Effector memory CD4-positive, alpha-beta T cell (primary cell): ENCODE data around the gene KLHL24.
"Not testable (repeated sequence)": the region's sequence is repeated elsewhere in the genome, so short reads cannot be mapped to it uniquely, and the experiment has no call there.

ENCODE experiments used
- DNase-seq, 3 donors: peaks; one replicate each; pipeline ENCODE4 v3.0.0-alpha.2; 2020
- H3K27ac ChIP-seq: 2 replicates; pipeline ENCODE4 v1.7.0; 2013; ENCODE audit warnings: mild to moderate bottlenecking, low read length, moderate library complexity; ENCODE audit not compliant: insufficient read depth, poor library complexity, severe bottlenecking
- H3K27me3 ChIP-seq: replicated peaks from 2 replicates; pipeline ENCODE4 v1.7.0; 2013; ENCODE audit warnings: mild to moderate bottlenecking, low read length; ENCODE audit not compliant: insufficient read depth, control insufficient read depth, poor library complexity, severe bottlenecking
- H3K36me3 ChIP-seq: 2 replicates; pipeline ENCODE4 v1.7.0; 2013; ENCODE audit warnings: mild to moderate bottlenecking, low read length, moderate library complexity; ENCODE audit not compliant: control insufficient read depth, insufficient read depth
- H3K4me1 ChIP-seq: 2 replicates; pipeline ENCODE4 v1.7.0; 2013; ENCODE audit warnings: low read length, mild to moderate bottlenecking; ENCODE audit not compliant: control insufficient read depth, insufficient read depth, poor library complexity, severe bottlenecking
- H3K4me3 ChIP-seq: 2 replicates; pipeline ENCODE4 v1.7.0; 2013; ENCODE audit warnings: low read length, low read depth, mild to moderate bottlenecking; ENCODE audit not compliant: insufficient read depth, poor library complexity, severe bottlenecking
- H3K9me3 ChIP-seq: 2 replicates; pipeline ENCODE4 v1.7.0; 2013; ENCODE audit warnings: mild to moderate bottlenecking, low read length, moderate library complexity; ENCODE audit not compliant: control insufficient read depth
- total RNA-seq, 3 donors: gene quantifications; one replicate each; lab custom pipeline; 2026; lab: John Stamatoyannopoulos, UW

Gene KLHL24
- total RNA-seq = 103 to 130 (median 128) reads per million in 3 donors

- H3K27ac ChIP-seq = peak within 1 kb of the TSS; percentile 97
- DNase-seq = peak; percentile 81 to 86 (median 85)
- peak within 1 kb of the TSS; percentile 100 for H3K4me3 ChIP-seq
- H3K4me1 ChIP-seq = peaks cover 12% of the 10 kb centered on the region
- H3K9me3 ChIP-seq = no peaks in the 10 kb centered on the region
- no peaks in the 10 kb centered on the region for H3K36me3 ChIP-seq
- H3K27me3 ChIP-seq = no peaks in the 10 kb centered on the region
These were observed at the start of gene KLHL24 for GRCh38 chr3:183635431-183636220. Gene KLHL24 (plus strand): TSS chr3:183635623. CDS start chr3:183650357, 14,734 bp downstream.

DNA sequence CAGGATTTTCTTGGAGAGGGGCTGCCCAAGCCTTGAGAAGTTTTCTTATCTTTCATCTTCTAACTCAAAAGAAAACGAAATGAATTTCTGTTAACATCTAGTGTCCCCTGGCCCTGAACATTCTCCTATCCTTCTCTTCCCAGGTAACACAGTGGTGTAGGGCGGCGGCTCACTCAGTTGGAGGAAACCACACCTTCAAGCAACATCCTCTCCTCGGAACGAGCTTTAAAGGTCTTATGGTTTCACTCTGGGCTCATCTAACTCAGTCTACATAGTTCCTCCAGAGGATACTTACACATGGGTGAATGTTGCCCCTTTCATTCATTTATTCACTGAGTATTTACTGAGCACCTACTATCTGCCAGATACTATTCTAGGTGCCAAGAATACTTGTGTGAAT is 48.9 kb upstream of the KLHL24 start:
- DNase-seq = no peak
- H3K4me1 ChIP-seq = peaks cover 24% of the 10 kb centered on the region
- H3K4me3 ChIP-seq = peak overlapping the region; percentile 7

GRCh38 chr3:183587336-183587735 is 48.1 kb upstream of the KLHL24 start:
- no peak for DNase-seq
- no peaks in the 10 kb centered on the region for H3K27me3 ChIP-seq
- H3K36me3 ChIP-seq = no peaks in the 10 kb centered on the region
- H3K9me3 ChIP-seq = no peaks in the 10 kb centered on the region
- H3K27ac ChIP-seq = peak overlapping the region; percentile 25
- peaks cover 24% of the 10 kb centered on the region for H3K4me1 ChIP-seq
- no peak overlapping the region for H3K4me3 ChIP-seq

More for the DNA sequence above, 48.9 kb upstream of the KLHL24 start:
- Histone ChIP-seq H3K27ac (peak overlapping the region; percentile 30), H3K36me3 (no peaks in the 10 kb centered on the region), H3K9me3 (no peaks in the 10 kb centered on the region), H3K27me3 (no peaks in the 10 kb centered on the region)

GRCh38 chr3:183590442-183590841 is 45.0 kb upstream of the KLHL24 start:
- no peaks in the 10 kb centered on the region for H3K27me3 ChIP-seq
- DNase-seq = no peak
- H3K36me3 ChIP-seq = no peaks in the 10 kb centered on the region
- no peak overlapping the region for H3K27ac ChIP-seq
- peaks cover 24% of the 10 kb centered on the region for H3K4me1 ChIP-seq
- no peak overlapping the region for H3K4me3 ChIP-seq
- H3K9me3 ChIP-seq = no peaks in the 10 kb centered on the region

DNA sequence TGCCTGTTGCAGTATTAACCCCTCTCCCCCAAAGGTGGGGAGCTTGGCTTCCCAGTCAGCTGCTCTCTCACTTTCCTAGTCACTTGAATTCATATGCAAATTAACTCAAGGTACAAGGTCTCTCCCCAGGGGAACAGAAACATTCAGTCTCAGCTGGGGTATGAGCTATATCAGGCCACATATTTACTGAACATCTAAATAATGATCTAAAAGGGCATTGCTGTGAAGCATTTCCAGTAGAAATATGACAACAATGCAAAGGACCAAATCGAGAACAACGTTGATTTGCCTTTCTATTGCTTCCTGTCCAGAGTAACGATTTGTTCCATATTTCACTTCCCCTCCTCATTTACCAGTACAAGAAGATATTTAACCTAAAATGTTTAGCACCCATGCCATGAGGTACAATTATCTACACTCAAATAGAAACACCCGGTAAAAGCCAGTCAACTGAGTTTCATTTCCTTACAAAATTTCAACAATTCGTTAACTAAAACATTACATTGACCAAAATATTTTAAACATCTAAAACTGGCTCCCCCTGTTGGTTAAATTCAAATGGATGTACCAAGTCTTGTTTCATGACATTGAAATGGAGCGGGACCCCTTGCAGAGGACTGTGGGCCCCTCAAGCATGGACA is 43.4 kb upstream of the KLHL24 start:
- Histone ChIP-seq H3K4me3 (peak overlapping the region; percentile 13), H3K9me3 (no peaks in the 10 kb centered on the region), H3K27me3 (no peaks in the 10 kb centered on the region), H3K4me1 (peaks cover 15% of the 10 kb centered on the region), H3K27ac (no peak overlapping the region), H3K36me3 (no peaks in the 10 kb centered on the region)
- no peak for DNase-seq

DNA sequence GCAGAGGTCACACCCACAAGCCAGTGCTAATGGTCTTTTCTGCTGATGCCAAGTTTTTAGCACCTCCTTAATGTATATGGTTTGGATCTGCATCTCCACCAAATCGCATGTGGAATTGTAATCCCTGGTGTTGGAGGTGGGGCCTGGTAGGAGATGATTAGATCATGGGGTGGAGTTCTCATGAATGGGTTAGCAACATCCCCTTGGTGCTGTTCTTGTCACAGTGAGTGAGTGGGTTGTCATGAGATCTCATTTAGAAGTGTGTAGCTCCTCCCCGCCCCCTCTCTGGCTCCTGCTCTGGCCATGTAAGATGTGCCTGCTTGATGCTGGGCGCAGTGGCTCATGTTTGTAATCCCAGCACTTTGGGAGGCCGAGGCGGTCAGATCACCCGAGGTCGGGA is 42.6 kb upstream of the KLHL24 start:
- Histone ChIP-seq H3K9me3 (peaks cover 1% of the 10 kb centered on the region), H3K27me3 (no peaks in the 10 kb centered on the region), H3K27ac (no peak overlapping the region), H3K36me3 (no peaks in the 10 kb centered on the region), H3K4me3 (no peak overlapping the region), H3K4me1 (peaks cover 7% of the 10 kb centered on the region)
- no peak for DNase-seq

DNA sequence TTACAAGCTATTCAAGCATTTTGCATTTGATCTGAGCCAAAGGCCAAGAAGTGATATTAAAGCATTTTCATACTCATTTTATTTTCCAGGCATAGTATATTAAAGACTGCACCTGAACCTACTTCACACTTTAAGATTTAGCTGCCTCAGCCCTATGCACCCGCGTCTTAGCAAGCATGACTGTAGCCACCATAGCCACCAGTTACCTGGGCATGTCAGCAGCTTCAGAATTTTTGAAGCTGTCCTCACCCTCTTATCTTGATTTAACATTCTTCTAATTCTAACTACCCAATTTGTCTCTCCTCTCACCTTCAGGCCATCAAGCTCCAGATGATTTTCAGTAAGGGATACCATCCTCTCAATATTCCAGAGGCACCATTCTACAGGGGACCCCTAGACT is 40.8 kb upstream of the KLHL24 start:
- Histone ChIP-seq H3K36me3 (no peaks in the 10 kb centered on the region), H3K27me3 (no peaks in the 10 kb centered on the region), H3K9me3 (peaks cover 5% of the 10 kb centered on the region), H3K4me3 (no peak overlapping the region), H3K4me1 (no peaks in the 10 kb centered on the region), H3K27ac (no peak overlapping the region)
- no peak for DNase-seq

DNA sequence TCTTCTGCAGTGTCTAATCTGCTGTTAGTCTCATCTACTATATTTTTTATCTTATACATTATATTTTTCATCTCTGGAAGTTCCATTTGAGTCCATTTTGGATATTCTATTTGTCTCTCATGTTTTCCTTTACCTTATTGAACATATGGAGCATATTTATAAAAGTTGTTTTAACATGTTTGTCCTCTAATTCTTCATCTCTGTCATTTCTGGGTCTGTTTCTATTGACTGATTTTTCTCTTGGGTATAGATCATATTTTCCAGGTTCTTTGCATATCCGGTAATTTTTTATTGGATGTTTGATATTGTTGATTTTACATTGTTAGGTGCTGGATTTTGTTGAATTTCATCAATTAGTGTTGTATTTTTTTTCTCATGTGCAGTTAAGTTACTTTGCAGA is 37.5 kb upstream of the KLHL24 start:
- DNase-seq = no peak

DNA sequence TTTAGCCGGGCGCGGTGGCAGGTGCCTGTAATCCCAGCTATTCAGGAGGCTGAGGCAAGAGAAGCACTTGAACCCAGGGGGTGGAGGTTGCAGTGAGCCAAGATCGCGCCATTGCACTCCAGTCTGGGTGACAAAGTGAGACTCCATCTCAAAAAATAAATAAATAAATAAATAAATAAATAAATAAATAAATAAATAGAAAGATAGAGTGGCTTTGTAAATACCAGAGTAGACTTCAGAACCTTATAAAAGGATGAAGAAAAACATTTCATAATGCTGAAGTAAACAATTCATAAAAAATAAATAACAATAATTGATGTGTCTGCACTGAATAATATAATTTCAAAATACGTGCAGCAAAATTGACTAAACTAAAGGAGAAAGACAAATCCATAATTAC is 24.1 kb upstream of the KLHL24 start:
- not testable (repeated sequence) for H3K4me3 ChIP-seq, DNase-seq, H3K27me3 ChIP-seq

More for the DNA sequence above, 37.5 kb upstream of the KLHL24 start:
- Histone ChIP-seq H3K27me3 (no peaks in the 10 kb centered on the region), H3K4me1 (no peaks in the 10 kb centered on the region), H3K27ac (no peak overlapping the region), H3K36me3 (no peaks in the 10 kb centered on the region), H3K4me3 (no peak overlapping the region), H3K9me3 (peaks cover 5% of the 10 kb centered on the region)

More for the DNA sequence above, 24.1 kb upstream of the KLHL24 start:
- not testable (repeated sequence) for H3K4me1 ChIP-seq, H3K27ac ChIP-seq, H3K9me3 ChIP-seq, H3K36me3 ChIP-seq
